Activated CD8-positive, alpha-beta memory T cell treated with anti-CD3 and anti-CD28 coated beads for 36 hours (primary cell): Measurements from ENCODE around the gene MAST4. TPM values are rescaled to one million over a fixed set of nuclear protein-coding genes. Genes with fewer than 3 reads are reported as not detected.
"Not testable (repeated sequence)": the region's sequence is repeated elsewhere in the genome, so short reads cannot be mapped to it uniquely, and the experiment has no call there.

Source experiments
- CTCF ChIA-PET: fragments of 350-600 bp; sonication (Branson Sonifier 250); formaldehyde crosslinking; loops from one replicate; lab custom pipeline; 2021; ENCODE audit warnings: antibody characterized with exemption; lab: Charles Lee
- POLR2A ChIA-PET: fragments of 350-600 bp; sonication (Branson Sonifier 250); formaldehyde crosslinking; loops from one replicate; lab custom pipeline; 2021; ENCODE audit warnings: antibody characterized with exemption; lab: Charles Lee
- total RNA-seq, 2 experiments: library from RNA; stranded (reverse); gene quantifications; one replicate each; pipeline ENCODE4 v1.2.3, GENCODE V29; 2021

MAST4 gene
- total RNA-seq, 2 experiments from 2014 or later: 11.4 to 11.6 TPM

DNA sequence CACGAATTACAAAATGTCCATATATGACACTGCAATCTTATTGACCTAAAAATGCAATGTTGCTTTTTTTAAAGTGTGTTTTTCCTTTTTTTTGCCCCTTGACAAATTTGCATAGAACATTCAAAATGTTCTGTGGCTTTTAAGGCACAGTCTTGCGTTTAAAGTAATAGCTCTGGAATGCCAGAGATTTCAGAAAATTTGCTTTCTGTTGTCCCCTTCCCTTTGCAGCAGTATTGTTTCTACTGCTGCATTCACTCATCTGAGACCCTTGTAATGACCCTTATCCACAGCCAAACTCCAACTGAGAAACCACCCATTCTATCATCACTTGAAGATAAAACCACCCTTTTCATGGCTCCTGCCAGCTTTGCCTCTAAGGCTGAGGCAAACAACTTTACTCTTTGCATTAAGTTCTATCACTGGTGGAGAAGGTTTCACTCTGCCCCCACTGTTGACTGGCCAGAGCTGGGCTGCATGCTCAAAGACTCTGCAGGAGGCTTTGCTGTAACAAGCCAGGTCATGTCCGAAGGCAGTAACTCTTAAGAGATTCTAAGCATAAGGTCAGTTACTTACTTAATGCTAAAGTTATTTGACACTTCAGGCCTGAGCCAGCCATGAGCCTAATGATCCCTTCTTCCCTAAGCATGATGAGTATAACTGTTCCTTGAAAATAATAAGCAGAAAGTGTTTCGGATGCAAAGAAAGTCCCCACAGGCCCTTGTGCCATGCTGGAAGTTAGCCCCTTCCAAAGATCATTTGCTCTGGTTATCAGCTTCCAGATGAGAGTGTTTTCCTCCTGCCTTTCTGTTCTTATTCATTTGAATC is 498.5 kb downstream of the MAST4 start:
- ChIA-PET POLR2A (no interaction called here), CTCF (no interaction called here)

DNA sequence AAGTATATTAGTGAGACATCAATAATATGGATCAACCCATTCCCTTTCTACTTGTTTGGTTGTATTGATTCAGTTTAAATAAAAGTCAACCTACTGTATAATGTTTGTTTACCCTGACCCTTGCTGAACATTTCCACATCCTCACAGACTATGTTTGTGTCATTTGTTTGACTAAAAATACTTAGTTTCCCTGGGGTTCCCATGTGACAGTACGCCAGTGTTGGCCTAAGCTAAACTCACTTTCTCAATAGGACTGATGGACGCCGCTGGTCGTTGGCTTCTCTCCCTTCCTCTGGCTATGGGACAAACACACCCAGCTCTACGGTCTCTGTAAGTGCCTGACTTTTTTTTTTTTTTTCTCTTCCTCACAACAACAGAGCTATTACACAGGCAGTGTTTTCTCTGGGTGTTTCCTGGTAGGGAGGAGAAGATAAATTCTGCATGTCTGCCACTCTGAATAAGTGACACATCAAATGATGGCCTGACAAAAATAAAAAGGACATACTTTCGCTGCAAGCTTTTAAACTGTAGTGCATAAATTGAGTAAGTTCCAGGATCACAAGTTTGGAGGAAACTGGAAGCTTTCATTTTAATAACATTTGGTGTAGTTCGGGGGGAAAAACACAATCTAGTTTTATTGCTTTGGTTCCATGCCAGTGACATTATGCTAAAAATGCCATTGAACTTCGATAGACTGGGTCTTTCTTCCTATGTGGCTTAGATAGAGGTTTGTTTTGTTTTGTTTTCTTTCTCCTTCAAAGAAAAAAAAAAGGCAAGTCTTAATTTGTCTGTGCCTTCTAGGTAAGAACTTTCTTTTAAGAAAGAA is 499.4 kb downstream of the MAST4 start:
- ChIA-PET CTCF (no interaction called here), POLR2A (no interaction called here)

DNA sequence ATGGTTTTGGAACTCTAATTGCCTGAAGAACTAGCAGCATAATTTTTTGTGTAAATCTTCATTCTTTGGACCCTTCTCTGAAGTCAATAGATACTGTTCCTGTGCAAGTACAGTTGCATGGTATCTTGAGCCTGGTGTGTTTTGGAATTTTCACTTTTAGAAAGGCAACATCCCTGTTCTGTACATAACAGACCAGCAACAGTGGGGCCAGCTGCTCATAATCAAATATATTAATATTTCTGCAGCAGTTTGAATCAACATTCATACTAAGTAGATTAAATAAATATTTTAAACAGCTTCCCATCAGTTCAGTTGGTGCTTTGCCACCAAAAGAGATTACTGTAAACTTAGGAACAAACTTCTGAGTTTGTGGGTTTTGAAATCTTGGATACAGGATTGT is 502.5 kb downstream of the MAST4 start:
- POLR2A ChIA-PET: no interaction called here
- CTCF ChIA-PET: no interaction called here

DNA sequence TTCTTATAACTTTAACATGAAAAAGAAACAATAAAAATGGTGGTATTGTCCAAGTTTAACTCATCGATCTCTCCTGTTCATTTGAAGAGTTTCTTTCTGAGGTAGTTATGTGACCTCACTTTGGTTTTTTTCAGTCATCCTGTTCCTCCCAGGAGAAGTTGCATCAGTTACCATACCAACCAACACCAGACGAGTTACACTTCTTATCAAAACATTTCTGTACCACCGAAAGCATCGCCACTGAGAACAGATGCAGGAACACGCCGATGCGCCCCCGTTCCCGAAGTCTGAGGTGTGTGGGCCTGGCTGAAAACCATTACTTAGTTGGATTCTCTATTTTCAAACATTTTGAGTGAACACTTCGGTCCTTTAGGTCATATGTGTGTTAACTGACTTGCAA is 504.1 kb downstream of the MAST4 start:
- ChIA-PET POLR2A (no interaction called here), CTCF (no interaction called here)

DNA sequence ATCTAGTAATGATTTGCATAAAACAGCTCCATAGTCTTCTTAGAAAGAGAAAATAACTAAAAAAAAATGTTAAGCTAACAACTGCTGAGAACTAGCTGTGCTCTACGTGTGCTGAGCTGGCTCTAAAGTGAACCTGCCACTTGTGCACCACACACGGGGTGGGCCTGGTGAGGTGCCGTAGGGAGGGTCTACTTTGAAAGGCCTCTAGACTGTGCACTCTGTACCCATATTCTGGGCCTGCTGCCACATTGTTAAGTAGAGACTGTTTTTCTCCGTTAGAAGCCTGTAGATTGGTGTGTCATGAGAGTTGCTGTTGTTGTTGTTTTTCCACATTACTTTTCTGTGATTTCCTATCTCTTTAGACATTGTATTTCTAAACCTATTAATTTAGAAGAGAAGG is 506.5 kb downstream of the MAST4 start:
- ChIA-PET CTCF (no interaction called here), POLR2A (no interaction called here)

DNA sequence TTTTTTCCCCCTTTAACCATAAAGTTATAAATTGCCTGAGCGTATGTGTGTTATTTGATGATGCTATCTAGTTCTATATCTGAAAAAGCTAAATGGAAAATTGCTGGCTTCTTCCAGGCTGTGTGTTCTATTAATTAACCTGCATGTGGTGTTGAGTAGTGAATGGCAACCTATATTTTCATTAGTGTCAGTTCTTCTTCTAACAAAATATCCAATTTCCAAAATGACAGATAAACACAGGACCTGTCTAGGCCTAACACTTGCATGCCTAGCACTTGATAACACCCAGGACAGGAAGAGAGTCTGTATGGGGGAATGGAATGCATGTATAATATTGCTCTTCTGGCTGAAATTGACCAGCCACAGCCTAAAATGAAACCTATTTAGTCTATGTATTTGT is 508.7 kb downstream of the MAST4 start:
- ChIA-PET POLR2A (no interaction called here), CTCF (no interaction called here)

DNA sequence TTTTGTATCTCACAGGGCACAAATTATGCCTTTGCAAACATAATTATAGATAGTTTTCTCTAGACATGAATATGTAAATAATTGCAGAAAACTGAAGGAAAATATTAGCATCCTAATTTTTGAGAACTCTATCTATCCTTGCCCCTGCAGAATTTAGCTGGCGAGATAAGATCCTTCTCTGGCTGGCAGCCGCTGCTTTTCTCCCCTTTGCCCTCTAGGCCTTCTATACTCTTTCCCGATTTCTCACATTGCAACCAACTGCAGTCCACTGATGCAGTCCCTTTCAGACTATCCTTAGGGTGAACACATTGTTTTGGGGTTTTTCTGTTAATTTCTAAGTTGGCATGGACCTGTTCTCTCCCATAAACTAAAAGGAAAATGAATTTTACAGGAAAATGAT is 509.1 kb downstream of the MAST4 start:
- ChIA-PET CTCF (no interaction called here), POLR2A (no interaction called here)

DNA sequence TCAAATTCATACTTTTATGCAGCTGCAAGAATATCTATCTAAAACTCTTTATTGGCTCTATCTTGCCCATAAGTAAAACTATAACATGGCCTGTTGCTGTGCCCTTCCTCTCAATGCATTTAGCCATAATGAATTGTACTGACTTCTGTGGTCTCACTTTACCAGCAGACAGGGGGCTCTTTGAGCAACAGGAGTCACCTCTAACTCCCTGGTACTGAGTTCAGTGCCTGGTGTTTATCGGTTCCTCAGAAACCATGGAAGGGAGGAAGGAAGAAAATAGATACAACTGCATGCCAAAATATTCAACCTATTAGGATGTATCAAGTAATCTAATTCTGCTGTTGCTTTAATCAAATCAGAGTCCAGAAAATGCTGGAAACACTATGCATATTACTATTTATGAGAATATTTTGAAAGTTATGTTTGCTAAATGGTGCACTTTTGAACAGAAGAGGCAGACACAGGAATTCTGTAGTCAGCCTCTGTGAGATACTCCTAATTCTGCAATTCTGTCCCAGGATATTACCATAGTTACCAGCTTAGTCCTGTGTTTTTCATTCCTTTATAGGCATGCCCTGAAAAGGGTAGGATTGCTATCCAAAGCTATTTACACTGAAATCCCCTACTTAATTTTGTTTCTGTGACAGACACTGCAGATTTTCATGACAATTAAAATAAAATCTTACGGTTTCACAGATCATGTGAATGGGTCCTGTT is 510.6 kb downstream of the MAST4 start:
- POLR2A ChIA-PET: no interaction called here
- CTCF ChIA-PET: no interaction called here

DNA sequence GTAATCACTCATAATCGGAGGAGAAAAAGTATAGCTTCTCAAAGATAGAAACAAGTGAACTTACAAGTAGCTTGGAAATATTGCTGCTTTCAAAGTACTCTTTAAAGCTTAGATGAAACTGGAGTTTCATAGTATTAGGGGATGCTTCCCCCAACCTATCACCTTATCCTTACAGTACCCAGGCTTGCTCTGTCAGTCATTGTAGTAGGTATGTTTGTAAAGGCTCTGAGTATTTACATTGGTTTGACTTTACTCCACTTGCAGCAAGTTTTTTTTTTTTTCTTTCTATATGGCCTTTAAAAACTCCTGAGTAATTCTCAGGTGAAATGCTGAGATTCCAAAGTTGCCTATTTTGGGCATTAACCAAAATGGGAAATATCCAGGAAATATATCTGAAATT is 515.6 kb downstream of the MAST4 start:
- ChIA-PET CTCF (no interaction called here), POLR2A (no interaction called here)

DNA sequence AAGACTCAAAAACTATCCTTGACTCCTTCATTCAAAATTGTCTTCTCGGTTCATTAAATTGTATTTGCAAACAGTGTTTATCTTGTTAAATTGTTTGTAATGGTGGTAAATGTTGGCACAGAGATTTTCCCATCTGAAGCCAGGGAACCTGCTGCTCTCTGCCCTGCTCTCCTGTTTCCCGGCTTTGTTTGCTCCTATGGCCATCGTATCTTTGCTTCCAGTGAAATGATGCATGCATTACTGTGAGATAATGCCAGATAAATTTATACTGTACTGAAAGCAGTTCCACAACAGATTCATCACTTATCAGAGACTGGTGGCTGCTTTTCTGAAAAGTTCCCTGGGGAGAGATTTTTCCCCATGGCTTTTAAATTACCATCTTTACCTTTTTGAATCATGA is 519.1 kb downstream of the MAST4 start:
- CTCF ChIA-PET: no interaction called here
- POLR2A ChIA-PET: no interaction called here

DNA sequence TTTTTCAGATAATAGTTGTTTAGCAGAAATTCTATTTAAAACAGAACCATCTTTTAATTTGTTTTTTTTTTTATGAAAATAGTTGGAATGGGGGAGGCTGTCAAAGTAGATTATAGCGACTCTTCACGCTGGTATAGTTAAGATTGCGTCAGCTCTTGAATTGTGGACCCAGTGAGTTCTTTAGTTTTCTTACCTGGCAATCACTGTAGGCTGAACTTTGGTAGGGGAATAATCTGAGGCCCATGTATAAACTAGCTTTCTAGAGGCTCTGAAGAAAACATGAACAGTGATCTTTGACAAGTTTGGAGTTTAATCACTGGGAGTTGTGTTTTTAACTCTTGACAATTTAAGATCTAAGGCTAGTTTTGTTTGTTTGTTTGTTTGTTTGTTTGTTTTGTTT is 519.6 kb downstream of the MAST4 start:
- POLR2A ChIA-PET: no interaction called here
- CTCF ChIA-PET: no interaction called here

DNA sequence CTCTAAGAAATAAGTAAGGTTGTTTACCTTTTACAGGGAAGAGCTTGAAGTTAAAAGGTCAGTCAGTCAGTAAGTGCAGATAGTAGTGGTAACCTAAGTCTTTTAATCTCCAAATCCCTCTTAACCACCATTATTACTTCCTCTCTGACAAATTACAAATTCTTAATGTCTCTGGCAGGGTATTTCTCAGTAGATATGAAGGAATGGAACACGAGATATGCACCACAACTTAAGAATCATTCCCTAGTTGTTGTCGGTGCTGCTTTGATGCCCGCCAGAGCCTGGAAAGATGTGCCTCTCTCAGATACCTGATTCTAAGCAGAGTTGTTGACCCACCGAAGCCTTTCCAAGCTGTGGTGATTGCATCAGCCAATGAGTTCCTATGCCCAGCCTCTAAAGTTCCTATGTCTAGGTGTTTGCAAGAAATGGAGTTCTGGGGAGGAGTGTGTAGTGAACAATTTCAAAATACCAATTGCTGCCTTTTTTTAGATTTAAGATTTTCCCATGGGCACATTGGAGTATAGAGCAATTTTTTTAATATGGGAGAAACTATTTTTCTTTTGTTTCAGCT is 521.9 kb downstream of the MAST4 start:
- ChIA-PET CTCF (interaction anchor here (0.7 kb wide), 1 partner anchor 9 kb away, joined by 3 read pairs; no protein-coding TSS in a partner anchor), POLR2A (no interaction called here)

DNA sequence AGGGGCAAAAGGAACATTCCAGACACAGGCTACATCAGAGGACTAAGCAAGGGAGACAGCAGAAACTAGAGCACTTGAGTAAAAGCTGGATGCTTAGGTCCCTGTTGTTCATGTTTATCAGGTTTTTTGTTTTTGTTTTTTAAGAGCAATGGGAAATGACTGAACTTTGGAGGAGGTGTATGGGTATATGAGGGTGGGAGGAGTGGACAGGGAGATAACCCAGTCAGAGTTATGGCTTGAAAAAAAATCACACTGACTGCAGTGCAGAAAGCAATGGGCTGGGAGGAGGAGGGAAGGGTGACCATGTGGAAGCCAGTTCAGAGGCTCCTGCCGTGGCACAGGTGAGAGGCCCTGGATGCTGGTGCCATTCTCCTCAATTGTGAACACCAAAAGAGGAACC is 522.8 kb downstream of the MAST4 start:
- POLR2A ChIA-PET: no interaction called here
- CTCF ChIA-PET: interaction anchor here (0.7 kb wide), 1 partner anchor 10 kb away, joined by 3 read pairs; no protein-coding TSS in a partner anchor

DNA sequence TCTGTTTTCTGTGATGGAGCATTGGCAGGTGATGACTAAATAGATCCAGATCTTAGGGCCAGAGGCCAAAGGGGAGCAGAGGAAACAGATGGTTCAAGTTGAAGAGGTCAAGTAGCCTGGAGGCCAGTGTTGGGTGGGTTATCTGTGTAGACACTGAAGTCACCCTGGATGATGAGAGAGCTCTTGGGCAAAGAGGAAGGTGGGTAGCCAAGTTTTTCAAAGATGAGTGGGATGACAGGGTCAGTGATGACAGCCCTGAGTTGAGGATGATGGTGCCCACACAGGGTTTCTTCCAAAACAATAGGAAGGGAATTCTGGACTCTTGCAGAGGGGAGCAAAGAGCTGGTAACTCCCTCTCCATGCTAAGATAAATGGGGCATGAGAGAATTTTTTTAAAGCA is 523.8 kb downstream of the MAST4 start:
- ChIA-PET POLR2A (no interaction called here), CTCF (no interaction called here)

DNA sequence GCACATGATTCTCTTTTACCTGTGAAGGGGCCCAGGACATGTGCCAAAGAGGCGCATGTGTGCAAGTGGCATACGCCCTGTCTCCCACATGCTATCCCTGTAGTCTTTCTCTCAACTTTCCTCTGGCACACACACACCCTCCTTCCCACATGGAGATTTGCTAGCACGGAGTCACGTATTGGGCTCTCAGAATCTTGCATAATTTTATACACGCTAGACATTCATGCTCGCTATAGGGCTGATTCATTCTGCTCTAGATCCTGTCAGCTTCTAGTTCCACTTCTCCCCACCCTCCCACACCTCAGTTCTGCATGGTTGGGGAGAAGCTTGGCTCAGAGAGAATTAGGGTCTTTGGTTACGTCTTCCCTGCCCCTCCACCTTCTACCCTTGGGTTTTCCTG is 527.6 kb downstream of the MAST4 start:
- ChIA-PET POLR2A (no interaction called here), CTCF (no interaction called here)

DNA sequence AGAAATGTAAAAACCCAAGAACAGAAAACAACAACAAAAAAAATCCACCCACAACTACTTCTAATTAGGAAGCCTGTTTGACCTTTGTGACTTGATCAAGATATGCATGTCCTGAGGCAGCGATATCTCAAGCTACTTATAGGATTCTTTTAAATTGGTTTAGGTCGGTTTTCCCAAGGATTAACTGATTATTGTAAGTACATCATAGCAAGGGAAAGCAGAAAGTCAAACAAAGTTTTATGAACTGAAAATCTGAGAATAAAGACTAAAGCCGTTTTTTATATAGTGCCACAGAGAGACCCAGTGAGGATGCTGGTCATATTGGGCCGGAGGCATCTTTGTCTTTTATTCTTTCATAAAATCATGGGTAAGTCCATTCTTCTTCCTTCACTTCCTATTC is 528.4 kb downstream of the MAST4 start:
- POLR2A ChIA-PET: no interaction called here
- CTCF ChIA-PET: no interaction called here

DNA sequence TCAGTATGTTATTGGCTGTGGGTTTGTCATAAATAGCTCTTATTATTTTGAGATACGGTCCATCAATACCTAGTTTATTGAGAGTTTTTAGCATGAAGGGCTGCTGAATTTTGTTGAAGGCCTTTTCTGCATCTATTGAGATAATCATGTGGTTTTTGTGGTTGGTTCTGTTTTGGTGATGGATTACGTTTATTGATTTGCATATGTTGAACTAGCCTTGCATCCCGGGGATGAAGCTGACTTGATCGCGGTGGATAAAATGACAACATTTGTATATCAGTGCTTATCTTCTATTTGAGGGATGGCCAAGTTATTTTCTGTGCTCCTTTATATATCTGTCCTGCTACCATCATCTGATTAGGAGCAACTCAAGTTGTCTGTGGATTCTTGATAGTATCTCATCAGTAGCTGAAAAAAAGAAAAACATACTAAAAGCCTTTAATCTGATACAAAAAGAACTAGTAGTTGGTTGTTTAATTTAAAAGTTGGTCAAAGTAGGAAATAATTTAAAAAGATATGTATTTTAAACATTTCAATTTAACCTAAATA is 531.2 kb downstream of the MAST4 start:
- POLR2A ChIA-PET, CTCF ChIA-PET: not testable (repeated sequence)

DNA sequence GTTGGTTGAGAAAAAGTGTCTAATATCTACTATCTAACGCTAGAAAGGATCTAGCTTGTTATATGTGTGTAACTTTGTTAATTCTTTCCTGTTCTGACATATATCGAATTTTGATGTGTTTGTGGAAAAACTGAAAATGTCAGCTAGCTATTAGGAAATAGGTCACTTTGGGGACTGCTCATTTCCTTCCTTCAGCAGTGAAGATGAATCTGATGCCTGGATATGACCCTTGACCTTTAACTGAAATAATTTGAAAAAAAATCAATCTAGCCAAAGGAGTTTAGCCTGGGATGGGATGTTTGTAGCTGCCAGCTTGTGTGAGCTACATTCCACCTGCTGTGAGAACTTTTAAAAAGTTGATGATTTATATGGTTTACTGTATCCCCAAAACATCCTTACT is 533.6 kb downstream of the MAST4 start:
- ChIA-PET CTCF (no interaction called here), POLR2A (no interaction called here)

DNA sequence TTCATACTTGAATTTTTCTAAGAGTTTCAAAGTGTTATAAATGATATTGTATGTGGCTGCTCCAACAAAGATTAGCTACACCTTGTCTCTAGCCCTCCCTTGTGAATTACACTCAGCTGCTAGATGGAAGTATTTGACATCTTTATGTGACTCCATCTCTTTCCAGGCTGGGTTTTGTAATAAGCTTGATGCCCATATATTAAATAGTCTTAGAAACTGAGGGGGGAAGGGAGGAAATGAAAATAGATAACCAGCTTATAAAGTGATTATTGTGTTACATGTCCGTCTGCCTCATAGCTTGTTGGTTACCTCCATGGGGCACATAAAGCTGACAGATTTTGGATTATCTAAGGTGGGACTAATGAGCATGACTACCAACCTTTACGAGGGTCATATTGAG is 537.0 kb downstream of the MAST4 start:
- ChIA-PET POLR2A (no interaction called here), CTCF (no interaction called here)

DNA sequence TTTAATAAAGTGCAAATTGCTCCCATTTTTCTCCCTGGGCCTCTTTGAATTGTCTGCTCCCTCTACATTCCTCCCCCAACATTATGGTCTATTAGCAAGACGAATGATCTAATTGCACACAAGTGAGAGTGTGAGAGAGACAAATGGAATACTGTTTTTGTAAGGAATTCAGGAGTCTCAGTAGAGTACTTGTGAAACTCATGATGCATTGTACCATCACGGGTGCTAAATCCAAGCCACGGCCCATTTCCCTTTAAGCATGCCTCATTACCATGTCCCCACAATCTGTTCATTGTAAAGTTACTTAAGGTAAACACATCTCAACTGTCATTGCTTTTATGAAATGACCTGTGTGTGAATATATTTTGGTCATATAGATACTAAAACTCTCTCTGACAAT is 537.6 kb downstream of the MAST4 start:
- ChIA-PET POLR2A (no interaction called here), CTCF (no interaction called here)
